SU-DHL-6 (cell line): Measurements from ENCODE around the gene CCDC66.

Experiments
- H2AFZ ChIP-seq: fragments of 200-600 bp; sonication (generic); 2 replicates; pipeline ENCODE4 v1.6.1; 2014; ENCODE audit warnings: low read depth, mild to moderate bottlenecking, moderate library complexity, mixed read lengths, antibody characterized with exemption, low read length; ENCODE audit not compliant: severe bottlenecking
- H3F3A ChIP-seq: fragments of 200-600 bp; shearing (Covaris generic); 2 replicates; pipeline ENCODE4 v1.6.0; 2016; ENCODE audit warnings: antibody characterized with exemption, mild to moderate bottlenecking; ENCODE audit not compliant: insufficient read depth
- H3K27ac ChIP-seq: fragments of 200-600 bp; sonication (generic); 2 replicates; pipeline ENCODE4 v1.5.1; 2016; ENCODE audit warnings: low read depth, mild to moderate bottlenecking, low read length, moderate library complexity, mixed read lengths
- H3K27me3 ChIP-seq: fragments of 200-600 bp; sonication (generic), shearing (Covaris generic); 2 replicates; pipeline ENCODE4 v1.6.0; 2014; ENCODE audit warnings: mild to moderate bottlenecking, low read length
- H3K36me3 ChIP-seq: fragments of 200-600 bp; sonication (generic); 2 replicates; pipeline ENCODE4 v1.6.1; 2014; ENCODE audit warnings: mild to moderate bottlenecking, low read length, mixed read lengths
- H3K4me2 ChIP-seq: fragments of 300-600, 200-600 bp; shearing (Covaris generic), sonication (generic); 2 replicates; pipeline ENCODE4 v1.6.0; 2014; ENCODE audit warnings: low read length, low read depth, mild to moderate bottlenecking; ENCODE audit not compliant: poor library complexity, severe bottlenecking
- H3K4me3 ChIP-seq: fragments of 200-600 bp; sonication (generic); 2 replicates; pipeline ENCODE4 v1.5.1; 2014; ENCODE audit warnings: antibody characterized with exemption, low read length, mild to moderate bottlenecking, mixed read lengths; ENCODE audit not compliant: insufficient read depth, poor library complexity, severe bottlenecking
- H3K79me2 ChIP-seq: fragments of 200-600 bp; sonication (generic); 2 replicates; pipeline ENCODE4 v1.6.1; 2014; ENCODE audit warnings: mild to moderate bottlenecking, low read length, moderate library complexity; ENCODE audit not compliant: insufficient read depth
- H3K9ac ChIP-seq: fragments of 200-600 bp; sonication (generic); 2 replicates; pipeline ENCODE4 v1.7.0; 2014; ENCODE audit warnings: mild to moderate bottlenecking, low read length
- H3K9me2 ChIP-seq: fragments of 200-600 bp; sonication (generic); replicated peaks from 2 replicates; pipeline ENCODE4 v1.6.1; 2014; ENCODE audit warnings: low read length; ENCODE audit not compliant: insufficient read depth
- H3K9me3 ChIP-seq: fragments of 200-600 bp; sonication (generic); 2 replicates; pipeline ENCODE4 v1.6.1; 2014; ENCODE audit warnings: low read length, mixed read lengths; ENCODE audit not compliant: insufficient read depth
- H4K20me1 ChIP-seq: fragments of 200-600 bp; sonication (generic); 2 replicates; pipeline ENCODE4 v1.6.1; 2014; ENCODE audit warnings: low read depth, mild to moderate bottlenecking, antibody characterized with exemption, low read length, moderate library complexity, mixed read lengths
- EZH2phosphoT487 ChIP-seq: fragments of 200-600 bp; sonication (generic), shearing (Covaris generic); conservative IDR thresholded peaks from 2 replicates; pipeline ENCODE4 v1.6.1; 2018; ENCODE audit warnings: mild to moderate bottlenecking, antibody characterized with exemption, low read length, moderate library complexity, mixed read lengths
- TF ChIP-seq, protein P1 (sequence below): fragments of 200-600 bp; sonication (generic); IDR thresholded peaks from one replicate; pipeline ENCODE4 v1.5.1; 2017; ENCODE audit warnings: antibody characterized with exemption, mild to moderate bottlenecking, low read length, moderate library complexity; ENCODE audit not compliant: insufficient read depth, poor library complexity, severe bottlenecking

The CCDC66 gene

DNA sequence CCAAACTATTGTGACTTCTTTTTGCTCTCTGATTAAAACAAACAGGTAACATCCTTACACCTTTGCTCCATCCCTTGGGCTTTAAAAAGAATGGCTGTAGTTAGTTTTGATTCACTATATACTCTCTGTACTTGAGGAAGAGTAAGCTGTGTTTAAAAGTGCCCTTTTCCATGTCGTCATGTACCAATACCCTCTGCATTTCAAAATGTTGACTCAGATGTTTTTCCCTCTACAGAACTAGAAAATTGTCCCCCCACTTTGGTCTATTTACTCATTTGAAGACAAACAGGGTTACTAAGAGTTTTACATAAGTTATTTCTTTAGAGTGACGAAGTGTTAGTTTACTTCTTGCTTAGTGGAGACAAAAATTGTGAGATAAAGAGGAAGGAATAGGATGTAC is 63.4 kb downstream of the CCDC66 start:
- Histone ChIP-seq H3K27me3 (no peaks in the 10 kb centered on the region), H3K9me3 (no peaks in the 10 kb centered on the region), H3K36me3 (peaks cover 78% of the 10 kb centered on the region), H3K27ac (no peak overlapping the region), H4K20me1 (no peaks in the 10 kb centered on the region), H2AFZ (no peak overlapping the region), H3K79me2 (no peaks in the 10 kb centered on the region), H3K4me3 (no peak overlapping the region), H3K9ac (no peak overlapping the region), H3F3A (peaks cover 37% of the 10 kb centered on the region), H3K9me2 (no peaks in the 10 kb centered on the region), H3K4me2 (no peak overlapping the region)
- no peak for TF ChIP-seq EZH2phosphoT487
- TF ChIP-seq, protein P1, sequence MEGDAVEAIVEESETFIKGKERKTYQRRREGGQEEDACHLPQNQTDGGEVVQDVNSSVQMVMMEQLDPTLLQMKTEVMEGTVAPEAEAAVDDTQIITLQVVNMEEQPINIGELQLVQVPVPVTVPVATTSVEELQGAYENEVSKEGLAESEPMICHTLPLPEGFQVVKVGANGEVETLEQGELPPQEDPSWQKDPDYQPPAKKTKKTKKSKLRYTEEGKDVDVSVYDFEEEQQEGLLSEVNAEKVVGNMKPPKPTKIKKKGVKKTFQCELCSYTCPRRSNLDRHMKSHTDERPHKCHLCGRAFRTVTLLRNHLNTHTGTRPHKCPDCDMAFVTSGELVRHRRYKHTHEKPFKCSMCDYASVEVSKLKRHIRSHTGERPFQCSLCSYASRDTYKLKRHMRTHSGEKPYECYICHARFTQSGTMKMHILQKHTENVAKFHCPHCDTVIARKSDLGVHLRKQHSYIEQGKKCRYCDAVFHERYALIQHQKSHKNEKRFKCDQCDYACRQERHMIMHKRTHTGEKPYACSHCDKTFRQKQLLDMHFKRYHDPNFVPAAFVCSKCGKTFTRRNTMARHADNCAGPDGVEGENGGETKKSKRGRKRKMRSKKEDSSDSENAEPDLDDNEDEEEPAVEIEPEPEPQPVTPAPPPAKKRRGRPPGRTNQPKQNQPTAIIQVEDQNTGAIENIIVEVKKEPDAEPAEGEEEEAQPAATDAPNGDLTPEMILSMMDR: no peak

DNA sequence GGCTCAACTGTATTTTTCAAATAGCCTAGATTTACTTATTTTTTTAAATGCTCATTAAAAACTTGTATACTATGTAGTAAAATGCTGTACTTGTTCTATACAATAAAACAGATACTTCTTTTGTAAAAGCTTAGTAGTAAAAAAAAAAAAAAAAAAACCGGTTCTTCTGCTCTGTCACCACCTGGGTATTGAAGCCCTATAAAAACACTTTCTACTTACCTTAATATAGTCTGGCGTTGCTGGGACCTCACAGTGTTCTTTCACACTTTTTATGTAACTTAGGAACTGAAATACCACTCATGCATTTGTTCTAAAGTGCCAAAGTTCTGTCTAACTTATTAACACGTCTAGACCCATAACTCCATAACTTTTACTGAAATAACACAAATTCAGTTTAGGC is 64.7 kb downstream of the CCDC66 start:
- no peaks in the 10 kb centered on the region for H3K79me2 ChIP-seq
- TF ChIP-seq, protein P1: no peak
- no peak for TF ChIP-seq EZH2phosphoT487
- H3K9me3 ChIP-seq: no peaks in the 10 kb centered on the region
- no peaks in the 10 kb centered on the region for H3K9me2 ChIP-seq
- H4K20me1 ChIP-seq: no peaks in the 10 kb centered on the region
- no peak overlapping the region for H3K9ac ChIP-seq
- no peak overlapping the region for H3K27ac ChIP-seq
- H3K36me3 ChIP-seq: peaks cover 68% of the 10 kb centered on the region
- no peak overlapping the region for H3K4me3 ChIP-seq
- H3F3A ChIP-seq: peaks cover 30% of the 10 kb centered on the region
- no peaks in the 10 kb centered on the region for H3K27me3 ChIP-seq
- H2AFZ ChIP-seq: no peak overlapping the region
- H3K4me2 ChIP-seq: no peak overlapping the region

DNA sequence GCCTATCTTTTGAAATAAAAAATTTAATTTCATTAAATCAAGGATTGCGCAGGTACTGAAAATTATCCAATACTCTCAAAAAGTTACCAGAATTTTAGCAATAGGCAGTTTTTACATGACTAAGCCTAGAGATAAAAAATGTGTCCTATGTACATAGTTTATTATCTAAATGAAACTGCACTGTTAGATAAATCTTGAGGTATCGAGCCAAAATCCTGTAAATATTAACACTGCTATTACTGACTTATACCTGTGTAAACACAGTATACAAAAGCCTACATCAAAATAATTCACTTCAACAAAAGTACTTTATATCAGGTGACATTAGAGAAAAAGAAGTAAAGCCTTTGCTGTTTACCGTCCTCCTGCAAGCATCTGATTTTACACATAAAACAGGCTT is 65.4 kb downstream of the CCDC66 start:
- Histone ChIP-seq H3K27me3 (no peaks in the 10 kb centered on the region), H4K20me1 (no peaks in the 10 kb centered on the region), H3K4me2 (no peak overlapping the region), H3F3A (peaks cover 30% of the 10 kb centered on the region), H2AFZ (no peak overlapping the region), H3K9ac (no peak overlapping the region), H3K27ac (no peak overlapping the region), H3K9me3 (no peaks in the 10 kb centered on the region), H3K4me3 (no peak overlapping the region), H3K36me3 (peaks cover 61% of the 10 kb centered on the region), H3K79me2 (no peaks in the 10 kb centered on the region), H3K9me2 (no peaks in the 10 kb centered on the region)
- no peak for TF ChIP-seq EZH2phosphoT487
- TF ChIP-seq, protein P1: no peak

DNA sequence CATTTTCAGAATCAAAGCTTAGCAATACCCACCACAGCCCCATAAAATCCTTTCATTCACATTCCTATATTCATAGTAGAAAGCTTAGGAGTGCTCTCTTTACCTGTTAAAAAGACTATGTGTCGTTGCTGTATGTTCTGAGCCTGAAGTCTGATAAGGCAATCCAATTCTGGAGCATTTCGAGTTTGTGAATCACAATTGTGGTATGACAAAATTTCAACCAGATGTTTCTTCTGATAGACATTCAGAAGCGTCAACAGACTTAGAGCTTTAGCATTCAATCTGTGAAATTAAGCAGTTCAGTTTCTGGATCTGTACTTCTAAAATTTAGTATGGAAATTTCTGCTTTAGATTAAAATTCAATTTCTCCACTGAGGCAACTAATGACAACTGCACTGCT is 67.8 kb downstream of the CCDC66 start:
- H3K9ac ChIP-seq: no peak overlapping the region
- H3K36me3 ChIP-seq: peaks cover 51% of the 10 kb centered on the region

More for the DNA sequence above, 67.8 kb downstream of the CCDC66 start:
- Histone ChIP-seq H3K27me3 (no peaks in the 10 kb centered on the region), H3K4me3 (no peak overlapping the region), H4K20me1 (no peaks in the 10 kb centered on the region), H3K27ac (no peak overlapping the region), H3K9me3 (no peaks in the 10 kb centered on the region), H3K79me2 (no peaks in the 10 kb centered on the region), H3K4me2 (no peak overlapping the region), H2AFZ (no peak overlapping the region), H3F3A (peaks cover 30% of the 10 kb centered on the region), H3K9me2 (no peaks in the 10 kb centered on the region)
- TF ChIP-seq, protein P1: no peak
- no peak for TF ChIP-seq EZH2phosphoT487
